CD4-positive, alpha-beta T cell treated with Interleukin-15 for 1 hour (primary cell): ENCODE results near the gene RINL.
"Not testable (repeated sequence)": the region's sequence is repeated elsewhere in the genome, so short reads cannot be mapped to it uniquely, and the experiment has no call there.

ENCODE experiments used
- DNase-seq: peaks from one replicate; pipeline ENCODE4 v3.0.0-alpha.2; 2020

Gene RINL

GRCh38 chr19:38873400-38873799 is 4.7 kb downstream of the RINL start:
- not testable (repeated sequence) for DNase-seq

- no peak for DNase-seq
Measured at GRCh38 chr19:38870612-38871011, 7.5 kb downstream of the RINL start.

GRCh38 chr19:38869836-38870607 is 8.1 kb downstream of the RINL start:
- DNase-seq: peak; percentile 95

GRCh38 chr19:38869160-38869835 is 8.8 kb downstream of the RINL start:
- peak; percentile 53 for DNase-seq

GRCh38 chr19:38868551-38868950 is 9.5 kb downstream of the RINL start:
- DNase-seq: no peak

- DNase-seq: no peak
Measured at GRCh38 chr19:38867171-38867780, 10.8 kb downstream of the RINL start.

- no peak for DNase-seq
Measured at GRCh38 chr19:38862321-38863059, 15.6 kb downstream of the RINL start.

- no peak for DNase-seq
Measured at GRCh38 chr19:38861368-38861767, 16.7 kb downstream of the RINL start.

- not testable (repeated sequence) for DNase-seq
Measured at GRCh38 chr19:38859631-38860204, 18.4 kb downstream of the RINL start.

GRCh38 chr19:38856813-38857212 is 21.3 kb downstream of the RINL start:
- no peak for DNase-seq

- DNase-seq: not testable (repeated sequence)
Measured at GRCh38 chr19:38855751-38856150, 22.3 kb downstream of the RINL start.

- not testable (repeated sequence) for DNase-seq
Measured at GRCh38 chr19:38854961-38855360, 23.1 kb downstream of the RINL start.

- no peak for DNase-seq
Measured at GRCh38 chr19:38853214-38853613, 24.9 kb downstream of the RINL start.

GRCh38 chr19:38852231-38853044 is 25.6 kb downstream of the RINL start:
- DNase-seq: peak; percentile 79

- peak; percentile 91 for DNase-seq
Measured at GRCh38 chr19:38851622-38852230, 26.3 kb downstream of the RINL start.

- peak; percentile 44 for DNase-seq
Measured at GRCh38 chr19:38850976-38851621, 27.0 kb downstream of the RINL start.

- DNase-seq: peak; percentile 100
Measured at GRCh38 chr19:38850436-38850975, 27.6 kb downstream of the RINL start.

- DNase-seq: no peak
Measured at GRCh38 chr19:38849860-38850435, 28.1 kb downstream of the RINL start, which contains the start of gene HNRNPL. Gene HNRNPL (minus strand): TSS chr19:38849986. CDS start chr19:38849966, 20 bp downstream.

GRCh38 chr19:38849147-38849859 is 28.8 kb downstream of the RINL start:
- peak; percentile 98 for DNase-seq
